Endodermal cell (in vitro differentiated cells): ENCODE data around the gene RPL12. TPM values are rescaled to one million over a fixed set of nuclear protein-coding genes. Genes with fewer than 3 reads are reported as not detected.

Source experiments
- DNase-seq: peaks from one replicate; pipeline ENCODE4 v3.0.0-alpha.2; 2017
- H3K27ac ChIP-seq: 2 replicates; pipeline ENCODE4 v1.5.1; 2013; ENCODE audit warnings: mild to moderate bottlenecking, low read depth, low read length, moderate library complexity
- H3K27me3 ChIP-seq: 2 replicates; pipeline ENCODE4 v1.6.1; 2013; ENCODE audit warnings: mild to moderate bottlenecking, low read length, moderate library complexity; ENCODE audit not compliant: insufficient read depth, control insufficient read depth, poor library complexity, severe bottlenecking
- H3K36me3 ChIP-seq: 2 replicates; pipeline ENCODE4 v1.7.0; 2013; ENCODE audit warnings: mild to moderate bottlenecking, low read length, moderate library complexity; ENCODE audit not compliant: control insufficient read depth, insufficient read depth
- H3K4me1 ChIP-seq: one replicate; pipeline ENCODE4 v1.7.0; 2013; ENCODE audit warnings: low read length; ENCODE audit not compliant: control insufficient read depth, insufficient read depth
- H3K4me3 ChIP-seq: 2 replicates; pipeline ENCODE4 v1.5.1; 2013; ENCODE audit warnings: mild to moderate bottlenecking, low read length, moderate library complexity
- H3K9ac ChIP-seq: 2 replicates; pipeline ENCODE4 v1.6.1; 2013; ENCODE audit warnings: mild to moderate bottlenecking, low read length, moderate library complexity; ENCODE audit not compliant: poor library complexity, severe bottlenecking; ENCODE audit errors: extremely low read depth
- H3K9me3 ChIP-seq: 2 replicates; pipeline ENCODE4 v1.6.1; 2013; ENCODE audit warnings: mild to moderate bottlenecking, low read length, moderate library complexity; ENCODE audit not compliant: control insufficient read depth
- H3K27ac Mint-ChIP-seq: 2 replicates; pipeline ENCODE4 v1.8.0; 2020; ENCODE audit warnings: mixed read lengths
- H3K27me3 Mint-ChIP-seq: 2 replicates; pipeline ENCODE4 v1.8.0; 2021; ENCODE audit warnings: mild to moderate bottlenecking, mixed read lengths; ENCODE audit not compliant: insufficient read depth
- H3K36me3 Mint-ChIP-seq: 2 replicates; pipeline ENCODE4 v1.8.0; 2020; ENCODE audit warnings: low read depth, mixed read lengths
- H3K4me1 Mint-ChIP-seq: 2 replicates; pipeline ENCODE4 v1.8.0; 2020; ENCODE audit warnings: mixed read lengths
- H3K4me3 Mint-ChIP-seq: 2 replicates; pipeline ENCODE4 v1.8.0; 2020; ENCODE audit warnings: mild to moderate bottlenecking, moderate library complexity, mixed read lengths
- H3K9me3 Mint-ChIP-seq: 2 replicates; pipeline ENCODE4 v1.8.0; 2020; ENCODE audit warnings: mild to moderate bottlenecking, mixed read lengths
- CTCF ChIP-seq: fragments of 200-600 bp; sonication (generic); conservative IDR thresholded peaks from 2 replicates; pipeline ENCODE4 v1.5.0; 2021; ENCODE audit warnings: antibody characterized with exemption, mild to moderate bottlenecking
- WGBS, 2 experiments: methylation state at CpG; one replicate each; pipeline versions ENCODE4 v1.1.5 to v1.1.7; 2013; ENCODE audit warnings: missing lambda C conversion rate in 2 of 2, mixed read lengths in 1 of 2; ENCODE audit not compliant: insufficient coverage in 1 of 2, insufficient read length in 1 of 2; 5-methylcytosine and 5-hydroxymethylcytosine counted together
- total RNA-seq, 2 donors: library from RNA; stranded (reverse); fragmentation: NEBNext Ultra II Directional in 1 of 2; extraction: Animal tissue kit (Norgen Biotek cat#: 25700) in 1 of 2; gene quantifications; 2 replicates in 1 of 2; 3 replicates in 1 of 2; pipeline ENCODE4 v1.2.1, GENCODE V29; 2021

The RPL12 gene
- total RNA-seq, 2 donors from 2014 or later = 1,241 to 1,436 TPM

- Mint-ChIP-seq H3K27ac (no peak overlapping the region), H3K4me1 (peaks cover 5% of the 10 kb centered on the region), H3K36me3 (peaks cover 53% of the 10 kb centered on the region), H3K27me3 (no peaks in the 10 kb centered on the region), H3K9me3 (no peaks in the 10 kb centered on the region), H3K4me3 (no peak overlapping the region)
- Histone ChIP-seq H3K36me3 (peaks cover 61% of the 10 kb centered on the region), H3K9me3 (no peaks in the 10 kb centered on the region), H3K4me3 (no peak overlapping the region), H3K9ac (no peak overlapping the region), H3K4me1 (no peaks in the 10 kb centered on the region), H3K27ac (no peak overlapping the region), H3K27me3 (no peaks in the 10 kb centered on the region)
- no peak for DNase-seq
- no peak for TF ChIP-seq CTCF
- WGBS, 2 experiments = 94 to 95% methylated on average over 8 to 9 of the region's 9 CpGs
These were observed 7.7 kb upstream of the RPL12 start for GRCh38 chr9:127458921-127459320.

GRCh38 chr9:127457191-127457878 lies 6.1 kb upstream of the RPL12 start:
- TF ChIP-seq CTCF = no peak
- WGBS, 2 experiments = 85 to 88% methylated on average over 10 to 17 of the region's 17 CpGs
- H3K27me3 ChIP-seq = no peaks in the 10 kb centered on the region
- peaks cover 54% of the 10 kb centered on the region for H3K36me3 ChIP-seq
- Mint-ChIP-seq H3K27me3 (no peaks in the 10 kb centered on the region), H3K36me3 (peaks cover 41% of the 10 kb centered on the region), H3K4me1 (peaks cover 5% of the 10 kb centered on the region), H3K9me3 (no peaks in the 10 kb centered on the region), H3K4me3 (no peak overlapping the region), H3K27ac (peak overlapping the region; percentile 66)
- no peak overlapping the region for H3K27ac ChIP-seq
- H3K9ac ChIP-seq = no peak overlapping the region
- no peaks in the 10 kb centered on the region for H3K9me3 ChIP-seq
- peak; percentile 89 for DNase-seq
- no peaks in the 10 kb centered on the region for H3K4me1 ChIP-seq
- no peak overlapping the region for H3K4me3 ChIP-seq

GRCh38 chr9:127455324-127455992 lies 4.3 kb upstream of the RPL12 start:
- Histone ChIP-seq H3K9me3 (no peaks in the 10 kb centered on the region), H3K4me3 (no peak overlapping the region), H3K9ac (no peak overlapping the region), H3K36me3 (peaks cover 45% of the 10 kb centered on the region), H3K27me3 (no peaks in the 10 kb centered on the region), H3K4me1 (no peaks in the 10 kb centered on the region), H3K27ac (no peak overlapping the region)
- 90 to 93% methylated on average over 3 to 6 of the region's 6 CpGs for WGBS, 2 experiments
- DNase-seq = peak; percentile 58
- H3K27ac Mint-ChIP-seq = no peak overlapping the region
- peak; percentile 57 for TF ChIP-seq CTCF
- H3K36me3 Mint-ChIP-seq = peaks cover 34% of the 10 kb centered on the region
- H3K27me3 Mint-ChIP-seq = no peaks in the 10 kb centered on the region
- no peaks in the 10 kb centered on the region for H3K9me3 Mint-ChIP-seq
- no peak overlapping the region for H3K4me3 Mint-ChIP-seq
- H3K4me1 Mint-ChIP-seq = peaks cover 5% of the 10 kb centered on the region
